ENCODE results near the gene KLHL36.
A peak's percentile ranks its signal among the peaks of the same experiment; 100 is the strongest.

The KLHL36 gene

GRCh38 chr16:84652566-84652965 lies 4.3 kb downstream of the KLHL36 start:
- no peak for FAIRE-seq
- DNase-seq (ENCODE audit: insufficient read length), result no peak
- TF ChIP-seq POLR2AphosphoS5 (IDR thresholded peaks at IDR 0.05; ENCODE audit: low read depth, low read length) (no peak), POLR2A (IDR thresholded peaks at IDR 0.05; ENCODE audit: low read depth, low read length) (no peak), TAF1 (IDR thresholded peaks at IDR 0.05; ENCODE audit: borderline replicate concordance, low read depth, low read length) (no peak)

DNA sequence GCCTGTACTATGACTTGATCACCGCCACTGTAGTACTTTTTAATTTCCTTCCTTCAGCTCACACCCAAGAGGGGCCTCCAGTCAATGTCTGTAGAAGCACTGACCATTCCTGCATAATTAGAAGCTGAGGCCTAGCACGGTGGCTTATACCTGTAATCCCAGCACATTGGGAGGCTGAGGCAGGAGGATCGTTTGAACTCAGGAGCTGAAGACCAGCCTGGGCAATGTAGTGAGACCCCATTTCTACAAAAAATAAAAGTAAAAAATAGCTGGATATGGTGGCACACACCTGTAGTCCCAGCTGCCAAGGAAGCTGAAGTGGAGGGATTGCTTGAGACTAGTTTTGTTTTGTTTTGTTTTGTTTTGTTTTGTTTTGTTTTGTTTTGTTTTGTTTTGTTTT lies 5.9 kb downstream of the KLHL36 start:
- FAIRE-seq (no peak), DNase-seq (ENCODE audit: insufficient read length) (no peak)

DNA sequence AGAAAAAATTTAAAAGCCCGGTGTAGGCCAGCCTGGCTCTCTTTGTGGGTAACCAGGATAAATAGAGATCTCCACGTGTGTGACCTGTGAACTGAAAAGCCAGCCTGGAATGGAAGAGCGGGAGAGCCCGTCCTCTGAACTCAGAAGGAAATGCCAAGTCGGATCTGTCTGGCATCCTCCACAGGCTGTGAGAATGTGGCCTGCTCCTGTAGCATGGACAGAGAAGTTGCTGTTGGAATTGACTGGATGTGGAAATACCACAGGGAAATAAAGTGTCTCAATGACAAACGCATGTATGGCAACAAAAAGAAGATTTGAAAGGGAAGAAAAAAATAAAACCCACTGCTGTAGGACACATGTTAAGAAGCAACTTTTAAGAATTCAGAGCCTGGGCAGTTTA lies 6.7 kb downstream of the KLHL36 start:
- FAIRE-seq (no peak), DNase-seq (ENCODE audit: insufficient read length) (no peak)
- TF ChIP-seq POLR2AphosphoS5 (IDR thresholded peaks at IDR 0.05; ENCODE audit: low read depth, low read length) (no peak), POLR2A (IDR thresholded peaks at IDR 0.05; ENCODE audit: low read depth, low read length) (no peak), TAF1 (IDR thresholded peaks at IDR 0.05; ENCODE audit: borderline replicate concordance, low read depth, low read length) (no peak)

More for the DNA sequence above, 5.9 kb downstream of the KLHL36 start:
- TF ChIP-seq POLR2A (IDR thresholded peaks at IDR 0.05; ENCODE audit: low read depth, low read length) (no peak), POLR2AphosphoS5 (IDR thresholded peaks at IDR 0.05; ENCODE audit: low read depth, low read length) (no peak)

- FAIRE-seq, result no peak
- DNase-seq (ENCODE audit: insufficient read length), result no peak
- TF ChIP-seq TAF1 (IDR thresholded peaks at IDR 0.05; ENCODE audit: borderline replicate concordance, low read depth, low read length) (no peak), POLR2A (IDR thresholded peaks at IDR 0.05; ENCODE audit: low read depth, low read length) (no peak), POLR2AphosphoS5 (IDR thresholded peaks at IDR 0.05; ENCODE audit: low read depth, low read length) (no peak)
Measured at GRCh38 chr16:84656649-84657048, 8.3 kb downstream of the KLHL36 start.

DNA sequence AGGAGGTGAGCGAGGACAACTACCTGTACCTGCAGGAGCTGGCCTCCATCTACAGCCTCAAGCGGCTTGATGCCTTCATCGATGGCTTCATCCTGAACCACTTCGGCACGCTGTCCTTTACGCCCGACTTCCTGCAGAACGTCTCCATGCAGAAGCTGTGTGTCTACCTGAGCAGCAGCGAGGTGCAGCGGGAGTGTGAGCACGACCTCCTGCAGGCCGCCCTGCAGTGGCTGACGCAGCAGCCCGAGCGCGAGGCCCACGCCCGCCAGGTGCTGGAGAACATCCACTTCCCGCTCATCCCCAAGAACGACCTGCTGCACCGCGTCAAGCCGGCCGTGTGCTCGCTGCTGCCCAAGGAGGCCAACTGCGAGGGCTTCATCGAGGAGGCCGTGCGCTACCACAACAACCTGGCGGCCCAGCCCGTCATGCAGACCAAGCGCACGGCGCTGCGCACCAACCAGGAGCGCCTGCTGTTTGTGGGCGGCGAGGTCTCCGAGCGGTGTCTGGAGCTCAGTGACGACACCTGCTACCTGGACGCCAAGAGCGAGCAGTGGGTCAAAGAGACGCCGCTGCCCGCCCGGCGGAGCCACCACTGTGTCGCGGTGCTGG lies 9.0 kb downstream of the KLHL36 start:
- DNase-seq (ENCODE audit: insufficient read length) (no peak), FAIRE-seq (no peak)
- TF ChIP-seq POLR2AphosphoS5 (IDR thresholded peaks at IDR 0.05; ENCODE audit: low read depth, low read length) (no peak), TAF1 (IDR thresholded peaks at IDR 0.05; ENCODE audit: borderline replicate concordance, low read depth, low read length) (no peak), POLR2A (IDR thresholded peaks at IDR 0.05; ENCODE audit: low read depth, low read length) (no peak)

GRCh38 chr16:84658690-84659089 lies 10.4 kb downstream of the KLHL36 start:
- FAIRE-seq, result no peak
- TF ChIP-seq TAF1 (IDR thresholded peaks at IDR 0.05; ENCODE audit: borderline replicate concordance, low read depth, low read length) (no peak), POLR2A (IDR thresholded peaks at IDR 0.05; ENCODE audit: low read depth, low read length) (no peak), POLR2AphosphoS5 (IDR thresholded peaks at IDR 0.05; ENCODE audit: low read depth, low read length) (no peak)
- no peak for DNase-seq (ENCODE audit: insufficient read length)

DNA sequence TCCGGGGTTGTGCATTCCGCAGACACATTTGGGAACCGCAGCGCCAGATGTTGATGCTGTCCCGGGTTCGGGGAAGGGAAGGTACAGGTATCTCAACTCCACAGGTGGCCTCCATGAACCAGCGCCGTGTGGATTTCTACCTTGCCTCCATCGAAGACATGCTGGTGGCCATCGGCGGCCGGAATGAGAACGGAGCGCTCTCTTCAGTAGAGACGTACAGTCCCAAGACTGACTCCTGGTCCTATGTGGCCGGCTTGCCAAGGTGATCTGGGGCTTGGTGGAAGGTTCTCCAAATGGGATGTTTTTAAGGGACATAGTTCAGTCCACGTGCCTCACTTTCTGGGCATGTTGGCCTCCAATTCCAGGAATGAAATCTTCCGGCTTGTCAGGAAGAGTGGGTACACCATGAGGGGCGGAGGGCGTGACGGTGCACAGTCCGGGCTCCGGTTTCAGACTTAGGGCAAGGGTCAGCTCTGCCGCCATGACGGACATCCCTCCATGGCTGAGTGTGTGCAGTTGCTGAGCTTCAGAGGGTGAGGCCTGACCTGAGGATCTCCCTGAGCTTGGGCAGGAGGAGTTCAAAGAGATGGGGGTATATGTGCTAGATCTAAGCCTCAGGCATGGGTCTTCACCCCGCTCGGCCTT lies 11.5 kb downstream of the KLHL36 start:
- DNase-seq (ENCODE audit: insufficient read length) (no peak), FAIRE-seq (no peak)
- TF ChIP-seq TAF1 (IDR thresholded peaks at IDR 0.05; ENCODE audit: borderline replicate concordance, low read depth, low read length) (no peak), POLR2AphosphoS5 (IDR thresholded peaks at IDR 0.05; ENCODE audit: low read depth, low read length) (no peak), POLR2A (IDR thresholded peaks at IDR 0.05; ENCODE audit: low read depth, low read length) (no peak)

DNA sequence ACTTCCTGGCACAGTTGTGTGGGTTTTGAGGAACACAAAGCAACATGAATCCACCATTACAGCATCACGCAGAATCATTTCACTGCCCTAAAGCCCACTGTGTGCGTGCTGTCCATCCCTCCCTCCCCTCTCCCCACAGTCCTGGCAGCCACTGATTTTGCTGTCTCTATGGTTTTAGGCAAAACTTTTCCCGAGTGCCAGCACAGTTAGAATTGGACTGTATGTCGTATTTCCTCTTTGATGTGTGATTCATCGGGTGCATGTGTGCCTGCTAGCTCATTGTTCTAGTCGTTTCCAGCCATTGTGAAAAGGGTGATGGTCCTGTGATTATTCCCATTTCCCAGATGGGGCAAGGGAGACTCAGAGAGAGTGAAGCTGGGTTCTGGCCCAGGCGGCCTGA lies 12.7 kb downstream of the KLHL36 start:
- DNase-seq (ENCODE audit: insufficient read length) (no peak), FAIRE-seq (no peak)

DNA sequence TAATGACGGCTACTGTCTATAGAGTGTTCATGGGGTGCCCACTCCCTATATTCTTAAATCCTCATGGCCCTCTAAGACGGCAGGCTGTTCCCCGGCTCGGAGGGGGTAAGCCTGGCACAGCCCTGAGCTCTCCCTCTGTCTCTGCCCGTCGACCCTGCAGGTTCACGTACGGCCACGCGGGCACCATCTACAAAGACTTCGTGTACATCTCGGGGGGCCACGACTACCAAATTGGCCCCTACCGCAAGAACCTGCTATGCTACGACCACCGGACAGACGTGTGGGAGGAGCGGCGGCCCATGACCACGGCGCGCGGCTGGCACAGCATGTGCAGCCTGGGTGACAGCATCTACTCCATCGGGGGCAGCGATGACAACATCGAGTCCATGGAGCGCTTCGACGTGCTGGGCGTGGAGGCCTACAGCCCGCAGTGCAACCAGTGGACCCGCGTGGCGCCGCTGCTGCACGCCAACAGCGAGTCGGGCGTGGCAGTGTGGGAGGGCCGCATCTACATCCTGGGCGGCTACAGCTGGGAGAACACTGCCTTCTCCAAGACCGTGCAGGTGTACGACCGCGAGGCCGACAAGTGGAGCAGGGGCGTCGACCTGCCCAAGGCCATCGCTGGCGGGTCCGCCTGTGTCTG lies 13.2 kb downstream of the KLHL36 start:
- no peak for DNase-seq (ENCODE audit: insufficient read length)
- TF ChIP-seq POLR2A (IDR thresholded peaks at IDR 0.05; ENCODE audit: low read depth, low read length) (no peak), TAF1 (IDR thresholded peaks at IDR 0.05; ENCODE audit: borderline replicate concordance, low read depth, low read length) (no peak), POLR2AphosphoS5 (IDR thresholded peaks at IDR 0.05; ENCODE audit: low read depth, low read length) (no peak)
- no peak for FAIRE-seq

More for the DNA sequence above, 12.7 kb downstream of the KLHL36 start:
- TF ChIP-seq POLR2A (IDR thresholded peaks at IDR 0.05; ENCODE audit: low read depth, low read length), result no peak
- no peak for TF ChIP-seq POLR2AphosphoS5 (IDR thresholded peaks at IDR 0.05; ENCODE audit: low read depth, low read length)
- no peak for TF ChIP-seq TAF1 (IDR thresholded peaks at IDR 0.05; ENCODE audit: borderline replicate concordance, low read depth, low read length)

GRCh38 chr16:84662471-84662870 lies 14.2 kb downstream of the KLHL36 start:
- FAIRE-seq, result no peak
- TF ChIP-seq TAF1 (IDR thresholded peaks at IDR 0.05; ENCODE audit: borderline replicate concordance, low read depth, low read length) (no peak), POLR2A (IDR thresholded peaks at IDR 0.05; ENCODE audit: low read depth, low read length) (no peak), POLR2AphosphoS5 (IDR thresholded peaks at IDR 0.05; ENCODE audit: low read depth, low read length) (no peak)
- DNase-seq (ENCODE audit: insufficient read length), result no peak

- FAIRE-seq, result peak; percentile 83
- TF ChIP-seq POLR2AphosphoS5 (IDR thresholded peaks at IDR 0.05; ENCODE audit: low read depth, low read length), result 0 out of 2 replicates have a peak, but pooled peaks have one; percentile 4
- TF ChIP-seq TAF1 (IDR thresholded peaks at IDR 0.05; ENCODE audit: borderline replicate concordance, low read depth, low read length), result no peak
- no peak for TF ChIP-seq POLR2A (IDR thresholded peaks at IDR 0.05; ENCODE audit: low read depth, low read length)
Measured at GRCh38 chr16:84663433-84664101, 15.3 kb downstream of the KLHL36 start.

More at GRCh38 chr16:84663433-84664101, 15.3 kb downstream of the KLHL36 start:
- no peak for DNase-seq (ENCODE audit: insufficient read length)
